Activated CD4-positive, alpha-beta T cell treated with anti-CD3 and anti-CD28 coated beads for 24 hours (primary cell): ENCODE measurements around the gene CDC16.
"Not testable (repeated sequence)": the region's sequence is repeated elsewhere in the genome, so short reads cannot be mapped to it uniquely, and the experiment has no call there.

Experiments used
- DNase-seq, 2 donors: peaks; one replicate each; pipeline ENCODE4 v3.0.0-alpha.2; 2020; ENCODE audit warnings: low read depth in 2 of 2

The CDC16 gene

GRCh38 chr13:114261328-114261965 lies 26.8 kb downstream of the CDC16 start:
- DNase-seq = no peak

- DNase-seq = no peak
Observed at GRCh38 chr13:114263578-114263977, 28.9 kb downstream of the CDC16 start.

- DNase-seq = not testable (repeated sequence)
Observed at GRCh38 chr13:114264313-114264712, 29.6 kb downstream of the CDC16 start.

- no peak for DNase-seq
Observed at GRCh38 chr13:114264886-114265611, 30.4 kb downstream of the CDC16 start.

GRCh38 chr13:114266241-114266640 lies 31.5 kb downstream of the CDC16 start:
- no peak for DNase-seq

- no peak for DNase-seq
Observed at GRCh38 chr13:114268344-114269280, 33.9 kb downstream of the CDC16 start.

- DNase-seq = no peak
Observed at GRCh38 chr13:114269281-114269770, 34.6 kb downstream of the CDC16 start.

- DNase-seq = no peak
Observed at GRCh38 chr13:114272977-114273376, 38.3 kb downstream of the CDC16 start.

- DNase-seq = no peak
Observed at GRCh38 chr13:114275304-114275703, 40.6 kb downstream of the CDC16 start.

GRCh38 chr13:114279146-114279545 lies 44.4 kb downstream of the CDC16 start:
- DNase-seq = no peak

GRCh38 chr13:114279758-114280355 lies 45.2 kb downstream of the CDC16 start:
- no peak for DNase-seq

- DNase-seq = peak; percentile 79 to 83
Observed at GRCh38 chr13:114281351-114282040, 46.8 kb downstream of the CDC16 start, which contains the start of gene UPF3A. TSS of gene UPF3A (plus strand) at chr13:114281601. CDS start at chr13:114281640, 39 bp downstream.

- peak; percentile 17 to 53 for DNase-seq
Observed at GRCh38 chr13:114282041-114282670, 47.5 kb downstream of the CDC16 start.

GRCh38 chr13:114283576-114283975 lies 48.9 kb downstream of the CDC16 start:
- DNase-seq = no peak

GRCh38 chr13:114284680-114285079 lies 50.0 kb downstream of the CDC16 start:
- no peak for DNase-seq

GRCh38 chr13:114285166-114285808 lies 50.6 kb downstream of the CDC16 start:
- no peak for DNase-seq

GRCh38 chr13:114286808-114287207 lies 52.1 kb downstream of the CDC16 start:
- no peak for DNase-seq

GRCh38 chr13:114288157-114288591 lies 53.5 kb downstream of the CDC16 start:
- no peak for DNase-seq

GRCh38 chr13:114296448-114296847 lies 61.8 kb downstream of the CDC16 start:
- DNase-seq = no peak

GRCh38 chr13:114296902-114297301 lies 62.2 kb downstream of the CDC16 start:
- no peak for DNase-seq
